GM23338 (cell line): ENCODE measurements around the gene PRDX3. TPM values are rescaled to one million over a fixed set of nuclear protein-coding genes. Genes with fewer than 3 reads are reported as not detected.

Source experiments
- ATAC-seq: fragments of 200-7000 bp; cut with Tn5 transposase; 3 replicates; pipeline ENCODE4 v1.9.1; 2020
- DNase-seq: peaks from one replicate; pipeline ENCODE4 v3.0.0-alpha.2; 2015; ENCODE audit warnings: low spot score
- H2AFZ ChIP-seq: fragments of 200-600 bp; sonication (generic); 2 replicates; pipeline ENCODE4 v1.8.0; 2016; ENCODE audit warnings: antibody characterized with exemption, mild to moderate bottlenecking, moderate library complexity
- H3F3A ChIP-seq: fragments of 200-600 bp; sonication (generic); replicated peaks from 2 replicates; pipeline ENCODE4 v1.8.0; 2017; ENCODE audit warnings: antibody characterized with exemption, mixed run types, low read depth
- H3K27ac ChIP-seq: fragments of 200-600 bp; sonication (generic); 2 replicates; pipeline ENCODE4 v1.6.1; 2016; ENCODE audit warnings: low read depth
- H3K27me3 ChIP-seq: fragments of 200-600 bp; sonication (generic); 2 replicates; pipeline ENCODE4 v1.8.0; 2016; ENCODE audit warnings: mild to moderate bottlenecking, mixed run types, moderate library complexity; ENCODE audit not compliant: insufficient read depth
- H3K36me3 ChIP-seq: fragments of 200-600 bp; sonication (generic); 2 replicates; pipeline ENCODE4 v1.8.0; 2016; ENCODE audit warnings: mild to moderate bottlenecking; ENCODE audit not compliant: insufficient read depth
- H3K4me1 ChIP-seq: fragments of 200-600 bp; sonication (generic); 2 replicates; pipeline ENCODE4 v1.8.0; 2016; ENCODE audit warnings: mild to moderate bottlenecking, moderate library complexity; ENCODE audit not compliant: insufficient read depth
- H3K4me2 ChIP-seq: fragments of 200-600 bp; sonication (generic); 2 replicates; pipeline ENCODE4 v1.7.1; 2017; ENCODE audit warnings: mixed run types
- H3K4me3 ChIP-seq: fragments of 200-600 bp; sonication (generic); 2 replicates; pipeline ENCODE4 v1.6.1; 2016; ENCODE audit warnings: mixed run types
- H3K79me2 ChIP-seq: fragments of 200-600 bp; sonication (generic); replicated peaks from 2 replicates; pipeline ENCODE4 v1.8.0; 2017; ENCODE audit warnings: mild to moderate bottlenecking; ENCODE audit not compliant: insufficient read depth
- H3K9me2 ChIP-seq: fragments of 200-600 bp; sonication (generic); 2 replicates; pipeline ENCODE4 v1.8.0; 2017; ENCODE audit not compliant: insufficient read depth
- H4K20me1 ChIP-seq: fragments of 200-600 bp; sonication (generic); replicated peaks from 2 replicates; pipeline ENCODE4 v1.8.0; 2017; ENCODE audit warnings: mild to moderate bottlenecking; ENCODE audit not compliant: insufficient read depth
- H3K27ac Mint-ChIP-seq: 2 replicates; pipeline ENCODE4 v1.8.0; 2020; ENCODE audit warnings: inconsistent platforms, mild to moderate bottlenecking, moderate library complexity, mixed read lengths
- H3K27me3 Mint-ChIP-seq: 3 replicates; pipeline ENCODE4 v1.8.0; 2022; ENCODE audit warnings: low read depth, mild to moderate bottlenecking, moderate library complexity, mixed read lengths, inconsistent platforms; ENCODE audit not compliant: insufficient read depth, poor library complexity
- H3K36me3 Mint-ChIP-seq: 3 replicates; pipeline ENCODE4 v1.8.0; 2021; ENCODE audit warnings: low read depth, mild to moderate bottlenecking, inconsistent platforms, moderate library complexity, mixed read lengths
- H3K4me1 Mint-ChIP-seq: 3 replicates; pipeline ENCODE4 v1.8.0; 2020; ENCODE audit warnings: mild to moderate bottlenecking, inconsistent platforms, mixed read lengths
- H3K4me3 Mint-ChIP-seq: 3 replicates; pipeline ENCODE4 v1.8.0; 2021; ENCODE audit warnings: moderate library complexity, mild to moderate bottlenecking, inconsistent platforms, mixed read lengths
- H3K9me3 Mint-ChIP-seq: 3 replicates; pipeline ENCODE4 v1.8.0; 2020; ENCODE audit warnings: moderate library complexity, mild to moderate bottlenecking, inconsistent platforms, mixed read lengths
- EZH2 ChIP-seq: fragments of 200-600 bp; sonication (generic); IDR thresholded peaks from one replicate; pipeline ENCODE4 v1.8.0; 2017; ENCODE audit warnings: antibody characterized with exemption, mild to moderate bottlenecking, low read depth; ENCODE audit not compliant: unreplicated experiment
- NANOG ChIP-seq: IDR thresholded peaks from 2 replicates; pipeline ENCODE4 v1.6.1; 2016; ENCODE audit warnings: antibody characterized with exemption, borderline replicate concordance
- POLR2AphosphoS5 ChIP-seq: IDR thresholded peaks from 2 replicates; pipeline ENCODE4 v1.6.1; 2016; ENCODE audit warnings: antibody characterized with exemption, low read depth
- ZNF114 ChIP-seq: fragments of 250-450 bp; sonication (Bioruptor Pico); IDR thresholded peaks from 2 replicates; pipeline ENCODE4 v1.5.0; 2020; ENCODE audit warnings: mild to moderate bottlenecking, moderate library complexity
- ZNF331 ChIP-seq: fragments of 250-450 bp; sonication (Bioruptor Pico); IDR thresholded peaks from 2 replicates; pipeline ENCODE4 v1.5.0; 2020; ENCODE audit warnings: low read depth, mild to moderate bottlenecking, moderate library complexity
- polyA plus RNA-seq: library from polyadenylated mRNA; unstranded; fragments of >200 nt; fragmentation: Nextera tagmentation; extraction: Ambion mirVana; gene quantifications from 2 replicates; pipeline ENCODE4 v1.2.1, GENCODE V29; 2016
- total RNA-seq: library from RNA; depleted of rRNA; stranded (reverse); fragments of >200 nt; shearing (Covaris generic); gene quantifications from 2 replicates; pipeline ENCODE4 v1.2.3, GENCODE V29; 2014
- TF ChIP-seq, protein P1 (sequence below): fragments of 250-450 bp; sonication (Bioruptor Pico); IDR thresholded peaks from 2 replicates; pipeline ENCODE4 v1.5.0; 2020; ENCODE audit warnings: mild to moderate bottlenecking, moderate library complexity

Gene PRDX3
- total and polyA plus RNA-seq, 2 experiments from 2014 or later: 275 to 285 TPM

DNA sequence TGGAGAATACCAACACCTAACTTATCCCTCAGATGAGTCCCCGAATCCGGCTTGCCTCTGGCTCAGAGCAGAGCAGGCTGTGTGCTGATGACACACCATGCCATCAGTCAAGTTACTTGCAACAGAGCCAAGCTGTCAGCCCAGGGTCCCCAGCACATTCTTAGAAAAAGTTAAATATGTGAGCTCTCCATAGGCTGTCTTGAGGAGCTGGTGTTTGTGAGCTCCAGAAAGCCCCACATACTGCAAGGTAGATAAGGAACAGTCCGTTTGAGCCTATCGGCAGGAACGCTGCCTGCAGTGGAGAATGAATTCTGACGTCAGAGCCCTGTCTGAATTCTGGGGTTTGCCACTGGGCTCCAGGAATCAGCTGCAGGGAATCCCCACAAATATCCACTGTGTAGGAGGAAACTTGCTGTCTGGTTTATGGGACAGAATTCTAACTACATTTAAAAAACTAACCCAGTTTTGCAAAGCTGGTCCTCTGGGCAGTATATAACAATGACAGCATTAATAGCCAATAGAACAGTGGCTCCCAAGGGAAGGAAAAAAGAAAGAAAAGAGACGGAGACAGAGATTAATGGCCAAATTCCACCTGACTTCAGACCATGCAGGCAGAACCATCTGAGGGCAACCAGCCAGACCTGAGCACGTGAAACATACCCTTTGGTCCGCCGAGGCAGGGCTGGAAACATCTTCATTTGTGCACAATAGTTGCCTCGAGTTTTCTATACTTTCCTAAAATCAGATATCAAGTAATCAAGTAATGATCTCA, 16.7 kb downstream of the PRDX3 start:
- no peaks in the 10 kb centered on the region for H3K9me2 ChIP-seq
- no peak overlapping the region for H3K4me2 ChIP-seq
- H3K27ac ChIP-seq: no peak overlapping the region
- TF ChIP-seq ZNF331 (CRISPR knock-in tag) (no peak), POLR2AphosphoS5 (no peak), ZNF114 (CRISPR knock-in tag) (no peak), EZH2 (no peak), NANOG (no peak)
- TF ChIP-seq, protein P1, sequence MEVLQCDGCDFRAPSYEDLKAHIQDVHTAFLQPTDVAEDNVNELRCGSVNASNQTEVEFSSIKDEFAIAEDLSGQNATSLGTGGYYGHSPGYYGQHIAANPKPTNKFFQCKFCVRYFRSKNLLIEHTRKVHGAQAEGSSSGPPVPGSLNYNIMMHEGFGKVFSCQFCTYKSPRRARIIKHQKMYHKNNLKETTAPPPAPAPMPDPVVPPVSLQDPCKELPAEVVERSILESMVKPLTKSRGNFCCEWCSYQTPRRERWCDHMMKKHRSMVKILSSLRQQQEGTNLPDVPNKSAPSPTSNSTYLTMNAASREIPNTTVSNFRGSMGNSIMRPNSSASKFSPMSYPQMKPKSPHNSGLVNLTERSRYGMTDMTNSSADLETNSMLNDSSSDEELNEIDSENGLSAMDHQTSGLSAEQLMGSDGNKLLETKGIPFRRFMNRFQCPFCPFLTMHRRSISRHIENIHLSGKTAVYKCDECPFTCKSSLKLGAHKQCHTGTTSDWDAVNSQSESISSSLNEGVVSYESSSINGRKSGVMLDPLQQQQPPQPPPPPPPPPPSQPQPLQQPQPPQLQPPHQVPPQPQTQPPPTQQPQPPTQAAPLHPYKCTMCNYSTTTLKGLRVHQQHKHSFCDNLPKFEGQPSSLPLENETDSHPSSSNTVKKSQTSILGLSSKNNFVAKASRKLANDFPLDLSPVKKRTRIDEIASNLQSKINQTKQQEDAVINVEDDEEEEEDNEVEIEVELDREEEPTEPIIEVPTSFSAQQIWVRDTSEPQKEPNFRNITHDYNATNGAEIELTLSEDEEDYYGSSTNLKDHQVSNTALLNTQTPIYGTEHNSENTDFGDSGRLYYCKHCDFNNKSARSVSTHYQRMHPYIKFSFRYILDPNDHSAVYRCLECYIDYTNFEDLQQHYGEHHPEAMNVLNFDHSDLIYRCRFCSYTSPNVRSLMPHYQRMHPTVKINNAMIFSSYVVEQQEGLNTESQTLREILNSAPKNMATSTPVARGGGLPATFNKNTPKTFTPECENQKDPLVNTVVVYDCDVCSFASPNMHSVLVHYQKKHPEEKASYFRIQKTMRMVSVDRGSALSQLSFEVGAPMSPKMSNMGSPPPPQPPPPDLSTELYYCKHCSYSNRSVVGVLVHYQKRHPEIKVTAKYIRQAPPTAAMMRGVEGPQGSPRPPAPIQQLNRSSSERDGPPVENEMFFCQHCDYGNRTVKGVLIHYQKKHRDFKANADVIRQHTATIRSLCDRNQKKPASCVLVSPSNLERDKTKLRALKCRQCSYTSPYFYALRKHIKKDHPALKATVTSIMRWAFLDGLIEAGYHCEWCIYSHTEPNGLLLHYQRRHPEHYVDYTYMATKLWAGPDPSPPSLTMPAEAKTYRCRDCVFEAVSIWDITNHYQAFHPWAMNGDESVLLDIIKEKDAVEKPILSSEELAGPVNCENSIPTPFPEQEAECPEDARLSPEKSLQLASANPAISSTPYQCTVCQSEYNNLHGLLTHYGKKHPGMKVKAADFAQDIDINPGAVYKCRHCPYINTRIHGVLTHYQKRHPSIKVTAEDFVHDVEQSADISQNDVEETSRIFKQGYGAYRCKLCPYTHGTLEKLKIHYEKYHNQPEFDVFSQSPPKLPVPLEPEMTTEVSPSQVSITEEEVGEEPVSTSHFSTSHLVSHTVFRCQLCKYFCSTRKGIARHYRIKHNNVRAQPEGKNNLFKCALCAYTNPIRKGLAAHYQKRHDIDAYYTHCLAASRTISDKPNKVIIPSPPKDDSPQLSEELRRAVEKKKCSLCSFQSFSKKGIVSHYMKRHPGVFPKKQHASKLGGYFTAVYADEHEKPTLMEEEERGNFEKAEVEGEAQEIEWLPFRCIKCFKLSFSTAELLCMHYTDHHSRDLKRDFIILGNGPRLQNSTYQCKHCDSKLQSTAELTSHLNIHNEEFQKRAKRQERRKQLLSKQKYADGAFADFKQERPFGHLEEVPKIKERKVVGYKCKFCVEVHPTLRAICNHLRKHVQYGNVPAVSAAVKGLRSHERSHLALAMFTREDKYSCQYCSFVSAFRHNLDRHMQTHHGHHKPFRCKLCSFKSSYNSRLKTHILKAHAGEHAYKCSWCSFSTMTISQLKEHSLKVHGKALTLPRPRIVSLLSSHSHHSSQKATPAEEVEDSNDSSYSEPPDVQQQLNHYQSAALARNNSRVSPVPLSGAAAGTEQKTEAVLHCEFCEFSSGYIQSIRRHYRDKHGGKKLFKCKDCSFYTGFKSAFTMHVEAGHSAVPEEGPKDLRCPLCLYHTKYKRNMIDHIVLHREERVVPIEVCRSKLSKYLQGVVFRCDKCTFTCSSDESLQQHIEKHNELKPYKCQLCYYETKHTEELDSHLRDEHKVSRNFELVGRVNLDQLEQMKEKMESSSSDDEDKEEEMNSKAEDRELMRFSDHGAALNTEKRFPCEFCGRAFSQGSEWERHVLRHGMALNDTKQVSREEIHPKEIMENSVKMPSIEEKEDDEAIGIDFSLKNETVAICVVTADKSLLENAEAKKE: no peak
- no peak for ATAC-seq
- H3K79me2 ChIP-seq: peaks cover 4% of the 10 kb centered on the region
- H3K4me3 ChIP-seq: no peak overlapping the region
- peaks cover 28% of the 10 kb centered on the region for H3K36me3 Mint-ChIP-seq
- DNase-seq: no peak
- H3K4me1 ChIP-seq: peaks cover 13% of the 10 kb centered on the region
- peaks cover 8% of the 10 kb centered on the region for H3K4me1 Mint-ChIP-seq
- H3K36me3 ChIP-seq: no peaks in the 10 kb centered on the region
- no peaks in the 10 kb centered on the region for H4K20me1 ChIP-seq
- no peaks in the 10 kb centered on the region; the same call in 2 of the 3 replicates for H3K9me3 Mint-ChIP-seq
- no peak overlapping the region for H2AFZ ChIP-seq
- no peak overlapping the region; the same call in 1 of the 2 replicates for H3K27ac Mint-ChIP-seq
- peaks cover 11% of the 10 kb centered on the region; the same call in 1 of the 2 replicates for H3F3A ChIP-seq
- no peak overlapping the region for H3K4me3 Mint-ChIP-seq
- peaks cover 11% of the 10 kb centered on the region for H3K27me3 Mint-ChIP-seq
- H3K27me3 ChIP-seq: no peaks in the 10 kb centered on the region
